GM12892 (cell line): ENCODE data around the gene RNASE4.

ENCODE experiments used
- POLR2AphosphoS5 ChIP-seq: IDR thresholded peaks from 2 replicates; pipeline ENCODE4 v1.6.1; 2011; ENCODE audit warnings: low read depth, low read length, control low read depth
- TAF1 ChIP-seq: IDR thresholded peaks from 2 replicates; pipeline ENCODE4 v1.6.1; 2011; ENCODE audit warnings: low read depth, mild to moderate bottlenecking, control low read depth, low read length, borderline replicate concordance

DNA sequence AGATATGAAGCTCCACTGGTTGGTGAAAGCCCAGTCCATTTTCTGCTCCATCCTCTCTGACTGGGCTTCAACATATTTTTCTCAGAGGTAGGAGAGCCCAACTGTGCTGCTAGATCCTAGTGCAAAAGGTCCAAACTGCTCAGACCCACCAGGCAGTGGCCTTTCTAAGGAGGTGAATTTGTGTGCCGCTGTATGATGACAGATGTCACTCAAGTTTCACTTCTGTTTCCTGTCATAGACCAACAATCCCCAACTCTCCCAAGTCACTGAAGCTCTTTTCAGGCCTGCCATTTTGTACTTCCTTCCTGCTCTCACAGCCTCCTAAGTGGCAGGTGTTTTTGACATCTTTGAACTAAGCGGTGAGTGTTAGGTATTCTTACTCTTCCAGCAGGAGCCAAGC lies 16.4 kb upstream of the RNASE4 start:
- TF ChIP-seq POLR2AphosphoS5 (no peak), TAF1 (no peak)
